Fibroblast of lung (primary cell): ENCODE results near the gene FAXC. TPM values are rescaled to one million over a fixed set of nuclear protein-coding genes. Genes with fewer than 3 reads are reported as not detected.
A peak's percentile ranks its signal among the peaks of the same experiment; 100 is the strongest.

ENCODE experiments used
- DNase-seq, 2 donors: peaks; one replicate each; pipeline versions ENCODE4 v3.0.0 to v3.0.0-alpha.2; 2010; ENCODE audit warnings: low read depth in 2 of 2
- H2AFZ ChIP-seq: 2 replicates; pipeline ENCODE4 v1.5.1; 2012; ENCODE audit warnings: low read length, control low read depth, inconsistent platforms
- H3K27ac ChIP-seq: 2 replicates; pipeline ENCODE4 v1.5.1; 2011; ENCODE audit warnings: low read length, control low read depth; ENCODE audit not compliant: insufficient read depth
- H3K27me3 ChIP-seq: 2 replicates; pipeline ENCODE4 v1.5.1; 2011; ENCODE audit warnings: mild to moderate bottlenecking, low read length; ENCODE audit not compliant: control insufficient read depth, insufficient read depth
- H3K36me3 ChIP-seq: 2 replicates; pipeline ENCODE4 v1.5.1; 2011; ENCODE audit warnings: low read length; ENCODE audit not compliant: control insufficient read depth, insufficient read depth
- H3K4me1 ChIP-seq: 2 replicates; pipeline ENCODE4 v1.5.1; 2011; ENCODE audit warnings: low read length; ENCODE audit not compliant: control insufficient read depth, insufficient read depth; ENCODE audit errors: extremely low read depth
- H3K4me2 ChIP-seq: 2 replicates; pipeline ENCODE4 v1.5.1; 2011; ENCODE audit warnings: low read length, control low read depth; ENCODE audit not compliant: insufficient read depth; ENCODE audit errors: extremely low read depth
- H3K4me3 ChIP-seq, 4 experiments: fragments of 200-600 bp in 1 of 4; sonication (generic) in 1 of 4; replicated peaks in 1 of 4; 2 replicates each; pipeline ENCODE4 v1.5.1; 2011 to 2016; ENCODE audit warnings: low read length in 4 of 4, low read depth in 3 of 4, mild to moderate bottlenecking in 3 of 4, control low read depth in 2 of 4, inconsistent platforms in 1 of 4, mixed read lengths in 1 of 4; ENCODE audit not compliant: insufficient read depth in 1 of 4; ENCODE audit errors: control extremely low read depth in 1 of 4
- H3K79me2 ChIP-seq: 2 replicates; pipeline ENCODE4 v1.5.1; 2012; ENCODE audit warnings: mild to moderate bottlenecking, low read length, inconsistent platforms; ENCODE audit not compliant: control insufficient read depth, insufficient read depth
- H3K9ac ChIP-seq: 2 replicates; pipeline ENCODE4 v1.5.1; 2011; ENCODE audit warnings: mild to moderate bottlenecking, low read length, control low read depth; ENCODE audit not compliant: insufficient read depth
- H3K9me3 ChIP-seq: 2 replicates; pipeline ENCODE4 v1.5.1; 2012; ENCODE audit warnings: low read depth, low read length; ENCODE audit not compliant: control insufficient read depth, insufficient read depth
- H4K20me1 ChIP-seq: 2 replicates; pipeline ENCODE4 v1.5.1; 2011; ENCODE audit warnings: low read length; ENCODE audit not compliant: control insufficient read depth, insufficient read depth; ENCODE audit errors: extremely low read depth
- EZH2 ChIP-seq: IDR thresholded peaks from 2 replicates; pipeline ENCODE4 v1.5.1; 2012; ENCODE audit warnings: low read length, control low read depth, mild to moderate bottlenecking; ENCODE audit errors: missing control alignments
- polyA plus RNA-seq, 2 donors: library from polyadenylated mRNA; depleted of rRNA in 1 of 2; stranded (reverse) in 1 of 2; unstranded in 1 of 2; fragments of >200 nt; gene quantifications; 2 replicates each; pipeline ENCODE4 v1.2.1, GENCODE V29; 2011 to 2012; ENCODE audit warnings: missing spikeins in 1 of 2
- total RNA-seq: library from RNA; depleted of rRNA; stranded (reverse); fragments of >200 nt; gene quantifications from 2 replicates; pipeline ENCODE4 v1.2.1, GENCODE V29; 2014
- TF ChIP-seq, protein P1 (sequence below), 2 donors: IDR thresholded peaks in 1 of 2; conservative IDR thresholded peaks in 1 of 2; 1 replicate in 1 of 2; 2 replicates in 1 of 2; pipeline ENCODE4 v1.5.1; 2011 to 2012; ENCODE audit warnings: low read length in 2 of 2, control low read depth in 1 of 2, inconsistent platforms in 1 of 2, low read depth in 1 of 2, mild to moderate bottlenecking in 1 of 2

Gene FAXC
- total and polyA plus RNA-seq, 2 donors (not counting 1 experiment from before 2014, with no cell fraction given): 0.17 to 2.7 TPM

DNA sequence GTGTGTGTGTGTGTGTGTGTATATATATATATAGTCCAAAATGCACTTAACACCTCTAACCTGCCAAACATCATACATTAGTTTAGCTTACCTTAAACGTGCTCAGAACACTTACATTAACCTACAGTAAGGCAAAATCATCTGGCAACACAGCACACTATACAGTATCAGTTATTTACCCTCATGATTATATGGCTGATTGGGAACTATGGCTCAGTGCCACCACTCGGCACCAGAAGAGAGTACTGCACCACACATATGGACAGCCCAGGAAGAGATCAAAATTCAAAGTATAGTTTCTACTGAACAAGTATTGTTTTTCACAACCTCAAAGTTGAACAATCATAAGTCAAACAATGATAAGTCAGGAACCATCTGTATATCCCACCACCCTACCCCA lies 59.8 kb downstream of the FAXC start:
- no peak overlapping the region for H2AFZ ChIP-seq
- no peak for DNase-seq
- no peaks in the 10 kb centered on the region for H3K4me1 ChIP-seq
- no peaks in the 10 kb centered on the region for H3K27me3 ChIP-seq
- no peaks in the 10 kb centered on the region for H3K36me3 ChIP-seq
- no peak overlapping the region for H3K27ac ChIP-seq
- no peaks in the 10 kb centered on the region for H3K79me2 ChIP-seq
- TF ChIP-seq, protein P1, sequence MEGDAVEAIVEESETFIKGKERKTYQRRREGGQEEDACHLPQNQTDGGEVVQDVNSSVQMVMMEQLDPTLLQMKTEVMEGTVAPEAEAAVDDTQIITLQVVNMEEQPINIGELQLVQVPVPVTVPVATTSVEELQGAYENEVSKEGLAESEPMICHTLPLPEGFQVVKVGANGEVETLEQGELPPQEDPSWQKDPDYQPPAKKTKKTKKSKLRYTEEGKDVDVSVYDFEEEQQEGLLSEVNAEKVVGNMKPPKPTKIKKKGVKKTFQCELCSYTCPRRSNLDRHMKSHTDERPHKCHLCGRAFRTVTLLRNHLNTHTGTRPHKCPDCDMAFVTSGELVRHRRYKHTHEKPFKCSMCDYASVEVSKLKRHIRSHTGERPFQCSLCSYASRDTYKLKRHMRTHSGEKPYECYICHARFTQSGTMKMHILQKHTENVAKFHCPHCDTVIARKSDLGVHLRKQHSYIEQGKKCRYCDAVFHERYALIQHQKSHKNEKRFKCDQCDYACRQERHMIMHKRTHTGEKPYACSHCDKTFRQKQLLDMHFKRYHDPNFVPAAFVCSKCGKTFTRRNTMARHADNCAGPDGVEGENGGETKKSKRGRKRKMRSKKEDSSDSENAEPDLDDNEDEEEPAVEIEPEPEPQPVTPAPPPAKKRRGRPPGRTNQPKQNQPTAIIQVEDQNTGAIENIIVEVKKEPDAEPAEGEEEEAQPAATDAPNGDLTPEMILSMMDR (conservative IDR thresholded peaks at IDR 0.05 in 1 of 2, IDR thresholded peaks at IDR 0.05 in 1 of 2; ENCODE audit: low read depth in 1 of 2, low read length in 2 of 2): no peak
- no peak for TF ChIP-seq EZH2
- H3K4me3 ChIP-seq: no peak overlapping the region
- H3K4me2 ChIP-seq: no peak overlapping the region
- H4K20me1 ChIP-seq: no peaks in the 10 kb centered on the region
- H3K9me3 ChIP-seq: no peaks in the 10 kb centered on the region
- H3K9ac ChIP-seq: no peak overlapping the region

DNA sequence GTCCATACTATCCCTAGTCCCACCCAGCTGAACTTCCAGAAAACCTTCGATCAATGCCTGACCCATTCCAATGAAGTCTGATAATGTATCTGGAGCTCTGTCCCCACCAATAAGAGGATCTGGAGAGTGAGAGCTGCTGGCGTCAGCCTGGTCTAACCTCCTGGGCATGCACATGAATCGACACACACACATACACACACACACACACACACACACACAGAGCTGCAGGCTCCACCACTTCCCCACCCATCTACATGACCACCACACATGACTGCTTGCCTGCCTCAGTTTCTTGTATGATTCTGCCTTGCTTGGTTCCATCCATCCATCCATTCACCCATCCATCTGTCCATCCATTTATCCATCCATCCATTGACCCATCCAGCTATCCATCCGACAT lies 60.8 kb downstream of the FAXC start:
- Histone ChIP-seq H4K20me1 (no peaks in the 10 kb centered on the region), H3K9me3 (no peaks in the 10 kb centered on the region), H2AFZ (no peak overlapping the region), H3K4me3 (no peak overlapping the region), H3K27me3 (no peaks in the 10 kb centered on the region), H3K4me1 (no peaks in the 10 kb centered on the region), H3K9ac (no peak overlapping the region), H3K4me2 (no peak overlapping the region), H3K79me2 (no peaks in the 10 kb centered on the region), H3K27ac (no peak overlapping the region), H3K36me3 (no peaks in the 10 kb centered on the region)
- TF ChIP-seq, protein P1 (conservative IDR thresholded peaks at IDR 0.05 in 1 of 2, IDR thresholded peaks at IDR 0.05 in 1 of 2; ENCODE audit: low read depth in 1 of 2, low read length in 2 of 2): no peak
- no peak for TF ChIP-seq EZH2
- no peak for DNase-seq

DNA sequence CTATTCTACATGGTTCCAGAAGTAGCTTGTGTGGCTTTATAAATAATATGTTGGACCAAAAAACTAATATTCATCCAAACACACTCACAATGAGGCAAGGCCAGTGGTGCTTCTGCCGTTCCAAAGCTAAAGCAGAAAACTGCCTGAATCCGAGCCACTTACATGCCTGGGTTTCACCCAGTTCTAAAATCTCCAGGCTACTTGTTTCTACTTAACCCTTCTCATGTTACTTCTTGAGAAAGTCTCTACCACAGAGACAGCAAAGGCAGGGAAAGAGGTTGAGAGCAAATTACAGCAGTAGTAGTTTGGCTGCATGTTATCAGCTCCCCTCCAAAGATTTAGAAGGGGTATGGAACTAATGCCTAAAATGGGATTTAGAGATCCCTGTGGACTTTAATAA lies 62.0 kb downstream of the FAXC start:
- no peaks in the 10 kb centered on the region for H3K4me1 ChIP-seq
- H3K9me3 ChIP-seq: no peaks in the 10 kb centered on the region
- no peaks in the 10 kb centered on the region for H3K36me3 ChIP-seq
- DNase-seq: peak in 1 of 2 donors; percentile 3
- no peaks in the 10 kb centered on the region for H3K27me3 ChIP-seq
- no peak overlapping the region for H3K9ac ChIP-seq
- no peak overlapping the region for H3K4me2 ChIP-seq
- no peaks in the 10 kb centered on the region for H4K20me1 ChIP-seq
- no peaks in the 10 kb centered on the region for H3K79me2 ChIP-seq
- TF ChIP-seq, protein P1 (conservative IDR thresholded peaks at IDR 0.05 in 1 of 2, IDR thresholded peaks at IDR 0.05 in 1 of 2; ENCODE audit: low read depth in 1 of 2, low read length in 2 of 2): no peak
- no peak for TF ChIP-seq EZH2
- H3K4me3 ChIP-seq: no peak overlapping the region
- H2AFZ ChIP-seq: no peak overlapping the region
- no peak overlapping the region for H3K27ac ChIP-seq
